CD14-positive monocyte (primary cell): ENCODE data around the gene CELF4. TPM values are rescaled to one million over a fixed set of nuclear protein-coding genes. Genes with fewer than 3 reads are reported as not detected.

Experiments
- DNase-seq, 3 donors: peaks; one replicate each; pipeline ENCODE4 v3.0.0-alpha.2; 2011 to 2022
- H2AFZ ChIP-seq: 2 replicates; pipeline ENCODE4 v1.6.0; 2012; ENCODE audit warnings: mild to moderate bottlenecking, low read depth, low read length, inconsistent platforms; ENCODE audit not compliant: insufficient read depth, poor library complexity, severe bottlenecking
- H3K27ac ChIP-seq, 2 donors: 1 replicate in 1 of 2; 2 replicates in 1 of 2; pipeline ENCODE4 v1.5.1; 2012 to 2013; ENCODE audit warnings: low read length in 2 of 2, control low read depth in 1 of 2, inconsistent platforms in 1 of 2, low read depth in 1 of 2, mild to moderate bottlenecking in 1 of 2
- H3K27me3 ChIP-seq, 2 donors: one replicate each; pipeline versions ENCODE4 v1.6.0 to v1.6.1; 2011 to 2013; ENCODE audit warnings: low read length in 2 of 2; ENCODE audit not compliant: control insufficient read depth in 2 of 2, insufficient read depth in 2 of 2
- H3K36me3 ChIP-seq, 2 donors: replicated peaks in 1 of 2; 1 replicate in 1 of 2; 2 replicates in 1 of 2; pipeline versions ENCODE4 v1.5.1 to v1.6.1; 2012 to 2013; ENCODE audit warnings: low read length in 2 of 2, control low read depth in 1 of 2, inconsistent platforms in 1 of 2, mild to moderate bottlenecking in 1 of 2; ENCODE audit not compliant: insufficient read depth in 2 of 2, control insufficient read depth in 1 of 2
- H3K4me1 ChIP-seq, 2 donors: 1 replicate in 1 of 2; 2 replicates in 1 of 2; pipeline versions ENCODE4 v1.5.1 to v1.6.1; 2012 to 2013; ENCODE audit warnings: low read length in 2 of 2, control low read depth in 1 of 2, inconsistent platforms in 1 of 2, mild to moderate bottlenecking in 1 of 2, moderate library complexity in 1 of 2; ENCODE audit not compliant: insufficient read depth in 2 of 2, control insufficient read depth in 1 of 2
- H3K4me2 ChIP-seq: replicated peaks from 2 replicates; pipeline ENCODE3; 2012; ENCODE audit warnings: low read length, moderate library complexity, mild to moderate bottlenecking; ENCODE audit not compliant: poor library complexity, severe bottlenecking; ENCODE audit errors: extremely low read depth
- H3K4me3 ChIP-seq, 3 experiments: fragments of 200-600 bp in 1 of 3; sonication (generic) in 1 of 3; replicated peaks in 1 of 3; 1 replicate in 2 of 3; 2 replicates in 1 of 3; pipeline ENCODE4 v1.5.1; 2011 to 2013; ENCODE audit warnings: low read length in 3 of 3, mild to moderate bottlenecking in 3 of 3, control low read depth in 2 of 3, low read depth in 2 of 3, inconsistent platforms in 1 of 3, moderate library complexity in 1 of 3
- H3K79me2 ChIP-seq: 2 replicates; pipeline ENCODE4 v1.6.0; 2012; ENCODE audit warnings: mild to moderate bottlenecking, control low read depth, inconsistent platforms, low read length, moderate library complexity; ENCODE audit not compliant: insufficient read depth
- H3K9ac ChIP-seq: 2 replicates; pipeline ENCODE4 v1.6.0; 2017; ENCODE audit warnings: low read length, mild to moderate bottlenecking; ENCODE audit not compliant: insufficient read depth, poor library complexity, severe bottlenecking
- H3K9me3 ChIP-seq, 2 donors: replicated peaks in 1 of 2; 1 replicate in 1 of 2; 2 replicates in 1 of 2; pipeline versions ENCODE4 v1.5.1 to v1.6.1; 2012 to 2013; ENCODE audit warnings: low read length in 2 of 2, control low read depth in 1 of 2; ENCODE audit not compliant: control insufficient read depth in 1 of 2, insufficient read depth in 1 of 2
- H4K20me1 ChIP-seq: 2 replicates; pipeline ENCODE4 v1.6.0; 2012; ENCODE audit warnings: mild to moderate bottlenecking, low read length, control low read depth, moderate library complexity; ENCODE audit not compliant: insufficient read depth
- H3K27ac Mint-ChIP-seq, 7 donors: one replicate each; pipeline ENCODE4 v1.8.0; 2020; ENCODE audit warnings: mild to moderate bottlenecking in 7 of 7, mixed read lengths in 7 of 7, moderate library complexity in 6 of 7, inconsistent platforms in 2 of 7
- H3K27me3 Mint-ChIP-seq, 3 donors: one replicate each; pipeline ENCODE4 v1.8.0; 2021 to 2022; ENCODE audit warnings: low read depth in 3 of 3, mild to moderate bottlenecking in 3 of 3, mixed read lengths in 3 of 3, moderate library complexity in 3 of 3, inconsistent platforms in 1 of 3
- H3K36me3 Mint-ChIP-seq, 2 donors: one replicate each; pipeline ENCODE4 v1.8.0; 2020; ENCODE audit warnings: mixed read lengths in 2 of 2, inconsistent platforms in 1 of 2, mild to moderate bottlenecking in 1 of 2
- H3K4me1 Mint-ChIP-seq: one replicate; pipeline ENCODE4 v1.8.0; 2020; ENCODE audit warnings: mild to moderate bottlenecking, mixed read lengths
- H3K4me3 Mint-ChIP-seq, 2 donors: one replicate each; pipeline ENCODE4 v1.8.0; 2020; ENCODE audit warnings: mild to moderate bottlenecking in 2 of 2, mixed read lengths in 2 of 2, moderate library complexity in 1 of 2
- H3K9me3 Mint-ChIP-seq, 7 donors: one replicate each; pipeline ENCODE4 v1.8.0; 2020 to 2022; ENCODE audit warnings: mixed read lengths in 7 of 7, mild to moderate bottlenecking in 6 of 7, moderate library complexity in 6 of 7, inconsistent platforms in 2 of 7
- WGBS: methylation state at CpG from one replicate; pipeline ENCODE4 v1.1.5; 2013; ENCODE audit warnings: missing lambda C conversion rate; ENCODE audit not compliant: insufficient coverage; 5-methylcytosine and 5-hydroxymethylcytosine counted together
- intact Hi-C, 2 donors: fragments of 100-400 bp; cut with micrococcal nuclease; formaldehyde crosslinking; loops; one replicate each; pipeline versions ENCODE4 v1.15.0 to v1.15.1; 2023
- polyA plus RNA-seq, 3 donors: library from polyadenylated mRNA; depleted of rRNA in 1 of 3; unstranded in 2 of 3; stranded (reverse) in 1 of 3; fragments of 300-500 nt in 2 of 3; fragments of >200 nt in 1 of 3; fragmentation: Illumina TruSeq in 2 of 3; gene quantifications; 1 replicate in 2 of 3; 2 replicates in 1 of 3; pipeline ENCODE4 v1.2.3, GENCODE V29; 2012 to 2021
- TF ChIP-seq, protein P1 (sequence below): fragments of 200-600 bp; IDR thresholded peaks from one replicate; pipeline ENCODE4 v1.8.0; 2022; ENCODE audit warnings: antibody characterized with exemption, mild to moderate bottlenecking

The CELF4 gene
- polyA plus RNA-seq, 3 donors, result not detected

DNA sequence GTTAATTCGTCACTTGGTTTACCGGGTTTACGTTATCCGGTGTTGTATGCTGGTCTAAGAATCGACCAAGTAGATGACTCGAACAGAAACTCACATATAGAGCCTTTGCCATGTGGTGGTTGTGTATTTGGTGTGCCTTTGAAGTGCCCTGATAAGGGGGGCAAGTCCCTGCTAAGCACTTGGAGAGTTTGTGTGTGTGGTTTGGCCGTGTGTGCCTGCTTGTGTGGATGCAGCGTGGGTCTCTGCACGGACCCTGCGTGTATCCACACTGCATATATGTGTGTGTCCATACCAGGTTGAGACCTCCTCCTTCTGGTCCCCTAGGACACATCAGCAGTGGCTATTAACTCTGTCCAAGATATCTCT, 2.4 kb upstream of the CELF4 start:
- H2AFZ ChIP-seq, result no peak overlapping the region
- H3K4me3 ChIP-seq, result no peak overlapping the region
- TF ChIP-seq, protein P1, sequence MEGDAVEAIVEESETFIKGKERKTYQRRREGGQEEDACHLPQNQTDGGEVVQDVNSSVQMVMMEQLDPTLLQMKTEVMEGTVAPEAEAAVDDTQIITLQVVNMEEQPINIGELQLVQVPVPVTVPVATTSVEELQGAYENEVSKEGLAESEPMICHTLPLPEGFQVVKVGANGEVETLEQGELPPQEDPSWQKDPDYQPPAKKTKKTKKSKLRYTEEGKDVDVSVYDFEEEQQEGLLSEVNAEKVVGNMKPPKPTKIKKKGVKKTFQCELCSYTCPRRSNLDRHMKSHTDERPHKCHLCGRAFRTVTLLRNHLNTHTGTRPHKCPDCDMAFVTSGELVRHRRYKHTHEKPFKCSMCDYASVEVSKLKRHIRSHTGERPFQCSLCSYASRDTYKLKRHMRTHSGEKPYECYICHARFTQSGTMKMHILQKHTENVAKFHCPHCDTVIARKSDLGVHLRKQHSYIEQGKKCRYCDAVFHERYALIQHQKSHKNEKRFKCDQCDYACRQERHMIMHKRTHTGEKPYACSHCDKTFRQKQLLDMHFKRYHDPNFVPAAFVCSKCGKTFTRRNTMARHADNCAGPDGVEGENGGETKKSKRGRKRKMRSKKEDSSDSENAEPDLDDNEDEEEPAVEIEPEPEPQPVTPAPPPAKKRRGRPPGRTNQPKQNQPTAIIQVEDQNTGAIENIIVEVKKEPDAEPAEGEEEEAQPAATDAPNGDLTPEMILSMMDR, result no peak
- WGBS, result 29% methylated on average over 9 of the region's 10 CpGs
- no peaks in the 10 kb centered on the region for H3K36me3 ChIP-seq
- Mint-ChIP-seq H3K4me3 (peak overlapping the region in 1 of 2 donors; percentile 76), H3K9me3 (peaks cover 0 to 33% (median 12%) of the 10 kb centered on the region in 7 donors), H3K36me3 (peaks cover 0 to 3% of the 10 kb centered on the region in 2 donors), H3K27ac (no peak overlapping the region), H3K27me3 (peaks cover 61 to 78% (median 68%) of the 10 kb centered on the region in 3 donors), H3K4me1 (peaks cover 13% of the 10 kb centered on the region)
- H3K79me2 ChIP-seq, result no peaks in the 10 kb centered on the region
- peaks cover 4 to 29% of the 10 kb centered on the region in 2 donors for H3K9me3 ChIP-seq
- H3K9ac ChIP-seq, result no peak overlapping the region
- H3K4me2 ChIP-seq, result no peak overlapping the region
- no peak for DNase-seq
- no peaks in the 10 kb centered on the region for H3K4me1 ChIP-seq
- no peak overlapping the region for H3K27ac ChIP-seq
- intact Hi-C loops, result no loop called here
- peaks cover 52 to 66% of the 10 kb centered on the region in 2 donors for H3K27me3 ChIP-seq
- no peaks in the 10 kb centered on the region for H4K20me1 ChIP-seq

DNA sequence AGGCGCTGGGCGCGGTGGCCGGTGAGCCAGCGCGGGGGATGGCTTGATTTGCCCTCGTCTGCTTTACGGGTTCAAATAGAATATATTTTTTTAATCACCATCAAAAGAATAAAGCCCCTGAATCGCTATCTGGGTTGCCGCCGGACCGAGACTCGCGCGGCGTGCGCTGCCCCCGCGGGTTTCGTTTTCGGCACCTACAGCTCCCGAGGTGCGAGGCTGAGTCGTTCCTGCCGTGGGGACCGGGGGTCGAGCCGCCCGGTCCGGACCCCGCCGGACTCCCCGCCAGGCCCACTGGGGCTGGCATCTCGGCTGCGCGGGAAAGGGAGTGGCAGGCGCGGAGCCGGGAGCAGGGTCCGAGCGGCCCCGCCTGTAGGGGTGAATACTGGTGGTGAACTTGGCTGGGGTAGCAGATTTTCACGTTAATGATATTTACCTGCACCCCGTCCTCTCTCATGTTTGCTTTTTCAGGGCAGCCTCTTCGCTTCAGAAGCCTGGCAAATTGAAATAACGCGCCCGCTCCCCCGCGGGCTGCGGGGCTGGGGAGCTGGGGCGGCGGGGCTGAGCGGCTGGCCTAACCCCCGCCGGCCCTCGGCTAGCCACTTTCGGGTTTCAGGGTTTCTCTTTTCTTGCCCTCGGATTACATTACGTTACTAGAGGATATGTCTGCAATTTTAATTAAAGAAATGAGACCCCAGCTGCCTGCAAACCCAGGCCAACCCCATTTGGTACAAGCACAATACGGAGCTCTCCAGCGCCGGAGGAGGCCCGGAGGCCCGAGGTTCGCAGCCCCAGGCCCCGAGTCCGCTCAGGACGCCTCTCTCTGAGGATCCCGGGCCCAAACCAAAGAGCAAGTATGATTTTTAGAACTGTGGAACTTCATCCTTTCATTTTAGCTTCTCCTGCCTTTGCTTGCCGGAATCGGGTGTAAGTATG, 1.7 kb upstream of the CELF4 start:
- H3K36me3 Mint-ChIP-seq, result peaks cover 0 to 3% of the 10 kb centered on the region in 2 donors
- intact Hi-C loops, result no loop called here
- peaks cover 0 to 36% (median 12%) of the 10 kb centered on the region in 7 donors for H3K9me3 Mint-ChIP-seq
- WGBS, result 3% methylated on average over 57 of the region's 72 CpGs
- Histone ChIP-seq H2AFZ (no peak overlapping the region), H3K4me2 (peak overlapping the region; percentile 58), H3K36me3 (no peaks in the 10 kb centered on the region), H3K9ac (no peak overlapping the region), H3K27me3 (peaks cover 56 to 72% of the 10 kb centered on the region in 2 donors), H4K20me1 (no peaks in the 10 kb centered on the region), H3K9me3 (peaks cover 4 to 29% of the 10 kb centered on the region in 2 donors), H3K4me3 (peak overlapping the region in 1 of 3 experiments; percentile 50), H3K27ac (no peak overlapping the region), H3K4me1 (no peaks in the 10 kb centered on the region), H3K79me2 (no peaks in the 10 kb centered on the region)
- TF ChIP-seq, protein P1, result no peak
- H3K4me1 Mint-ChIP-seq, result peaks cover 13% of the 10 kb centered on the region
- DNase-seq, result no peak
- peak overlapping the region; percentile 24 to 76 for H3K4me3 Mint-ChIP-seq
- peaks cover 67 to 81% (median 68%) of the 10 kb centered on the region in 3 donors for H3K27me3 Mint-ChIP-seq
- no peak overlapping the region for H3K27ac Mint-ChIP-seq
